IMR-90 (cell line): ENCODE results near the gene DDX39A. TPM values are rescaled to one million over a fixed set of nuclear protein-coding genes. Genes with fewer than 3 reads are reported as not detected.
A peak's percentile ranks its signal among the peaks of the same experiment; 100 is the strongest.

Experiments used
- ATAC-seq: fragments of 200-7000 bp; cut with Tn5 transposase; 2 replicates; pipeline ENCODE4 v1.9.1; 2020; ENCODE audit warnings: low read depth, mild to moderate bottlenecking, moderate library complexity
- BruUV-seq: library from RNA; stranded (reverse); fragments of 400-500 nt; replicated peaks from 2 replicates; lab custom pipeline; 2021; lab: Mats Ljungman, UMichigan
- CTCF ChIA-PET: fragments of 300-600 bp; formaldehyde crosslinking; extraction: SDS; loops from one replicate; lab custom pipeline; 2021; ENCODE audit warnings: antibody characterized with exemption; lab: Yijun Ruan, JAX
- POLR2A ChIA-PET: fragments of 300-600 bp; sonication (Branson Sonifier 250); formaldehyde crosslinking; loops from one replicate; lab custom pipeline; 2022; ENCODE audit warnings: antibody characterized with exemption; ENCODE audit not compliant: unreplicated experiment; lab: Charles Lee
- DNase-seq: peaks from one replicate; pipeline ENCODE4 v3.0.0; 2013
- H2AFZ ChIP-seq: replicated peaks from 2 replicates; pipeline ENCODE3; 2013; ENCODE audit warnings: low read length, mild to moderate bottlenecking; ENCODE audit not compliant: poor library complexity
- H2AK5ac ChIP-seq: 2 replicates; pipeline ENCODE4 v1.6.1; 2013; ENCODE audit warnings: low read depth, low read length, inconsistent platforms
- H2AK9ac ChIP-seq: replicated peaks from 2 replicates; pipeline ENCODE3; 2013; ENCODE audit warnings: mild to moderate bottlenecking, low read depth, low read length, moderate library complexity; ENCODE audit not compliant: poor library complexity
- H2BK120ac ChIP-seq: 2 replicates; pipeline ENCODE4 v1.6.1; 2013; ENCODE audit warnings: low read depth, low read length, inconsistent platforms
- H2BK15ac ChIP-seq: 3 replicates; pipeline ENCODE4 v1.6.1; 2013; ENCODE audit warnings: low read depth, low read length, inconsistent platforms
- H2BK20ac ChIP-seq: 2 replicates; pipeline ENCODE4 v1.6.1; 2013; ENCODE audit warnings: low read depth, mild to moderate bottlenecking, inconsistent platforms, low read length, moderate library complexity
- H2BK5ac ChIP-seq: 2 replicates; pipeline ENCODE4 v1.6.1; 2013; ENCODE audit warnings: mild to moderate bottlenecking, low read depth, low read length, inconsistent platforms; ENCODE audit not compliant: poor library complexity, severe bottlenecking
- H3K14ac ChIP-seq: replicated peaks from 2 replicates; pipeline ENCODE4 v1.6.1; 2013; ENCODE audit warnings: low read depth, low read length, inconsistent platforms
- H3K18ac ChIP-seq: 2 replicates; pipeline ENCODE4 v1.6.1; 2013; ENCODE audit warnings: low read depth, low read length, control low read depth
- H3K23ac ChIP-seq: 2 replicates; pipeline ENCODE4 v1.6.1; 2013; ENCODE audit warnings: low read depth, low read length, inconsistent platforms
- H3K27ac ChIP-seq: 2 replicates; pipeline ENCODE4 v1.5.1; 2013; ENCODE audit warnings: mild to moderate bottlenecking, control low read depth, low read length; ENCODE audit not compliant: insufficient read depth
- H3K27me3 ChIP-seq: 2 replicates; pipeline ENCODE4 v1.6.1; 2013; ENCODE audit warnings: low read length; ENCODE audit not compliant: control insufficient read depth, insufficient read depth
- H3K36me3 ChIP-seq: 2 replicates; pipeline ENCODE4 v1.6.1; 2013; ENCODE audit warnings: low read length, mixed read lengths; ENCODE audit not compliant: control insufficient read depth, insufficient read depth
- H3K4ac ChIP-seq: 2 replicates; pipeline ENCODE4 v1.6.1; 2013; ENCODE audit warnings: low read depth, low read length, inconsistent platforms
- H3K4me1 ChIP-seq: 2 replicates; pipeline ENCODE4 v1.6.1; 2013; ENCODE audit warnings: low read length, mixed read lengths; ENCODE audit not compliant: control insufficient read depth, insufficient read depth
- H3K4me2 ChIP-seq: 2 replicates; pipeline ENCODE4 v1.6.1; 2013; ENCODE audit warnings: low read depth, mild to moderate bottlenecking, control low read depth, low read length, moderate library complexity
- H3K4me3 ChIP-seq: 2 replicates; pipeline ENCODE4 v1.5.1; 2013; ENCODE audit warnings: low read depth, mild to moderate bottlenecking, control low read depth, low read length, moderate library complexity; ENCODE audit not compliant: insufficient read depth
- H3K56ac ChIP-seq: 2 replicates; pipeline ENCODE4 v1.6.1; 2013; ENCODE audit warnings: low read length, inconsistent platforms; ENCODE audit not compliant: insufficient read depth; ENCODE audit errors: extremely low read depth
- H3K79me1 ChIP-seq, 2 experiments: 2 replicates each; pipeline ENCODE4 v1.6.1; 2013; ENCODE audit warnings: low read length in 2 of 2, inconsistent platforms in 1 of 2, low read depth in 1 of 2
- H3K9ac ChIP-seq: 2 replicates; pipeline ENCODE4 v1.6.1; 2013; ENCODE audit warnings: low read depth, low read length, control low read depth
- H3K9me1 ChIP-seq: 2 replicates; pipeline ENCODE4 v1.6.1; 2013; ENCODE audit warnings: low read length, inconsistent platforms; ENCODE audit not compliant: insufficient read depth
- H3K9me3 ChIP-seq: 2 replicates; pipeline ENCODE4 v1.6.1; 2013; ENCODE audit warnings: low read length; ENCODE audit not compliant: control insufficient read depth, insufficient read depth
- H4K20me1 ChIP-seq: 2 replicates; pipeline ENCODE4 v1.6.1; 2013; ENCODE audit warnings: low read length, inconsistent platforms; ENCODE audit not compliant: insufficient read depth
- H4K5ac ChIP-seq: 2 replicates; pipeline ENCODE4 v1.6.1; 2013; ENCODE audit warnings: mild to moderate bottlenecking, low read depth, low read length, control low read depth
- H4K8ac ChIP-seq, 2 experiments: 2 replicates each; pipeline ENCODE4 v1.6.1; 2013; ENCODE audit warnings: low read depth in 2 of 2, low read length in 2 of 2, control low read depth in 1 of 2, inconsistent platforms in 1 of 2
- H4K91ac ChIP-seq: 2 replicates; pipeline ENCODE4 v1.6.1; 2013; ENCODE audit warnings: low read depth, low read length, inconsistent platforms; ENCODE audit not compliant: insufficient read depth
- BHLHE40 ChIP-seq: fragments of 150-350 bp; IDR thresholded peaks from 2 replicates; pipeline ENCODE4 v1.6.1; 2016; ENCODE audit warnings: mild to moderate bottlenecking, low read depth, low read length
- CEBPB ChIP-seq: IDR thresholded peaks from 2 replicates; pipeline ENCODE4 v1.6.1; 2012; ENCODE audit warnings: low read depth, low read length, improper control_type of control experiment
- CHD1 ChIP-seq: IDR thresholded peaks from 2 replicates; pipeline ENCODE4 v1.6.1; 2012; ENCODE audit warnings: low read depth, low read length, improper control_type of control experiment
- CTCF ChIP-seq: conservative IDR thresholded peaks from 2 replicates; pipeline ENCODE4 v1.5.1; 2012; ENCODE audit warnings: mild to moderate bottlenecking, low read depth, low read length, improper control_type of control experiment
- ELK1 ChIP-seq: fragments of 150-350 bp; IDR thresholded peaks from 2 replicates; pipeline ENCODE4 v1.6.1; 2016; ENCODE audit warnings: low read depth, mild to moderate bottlenecking, low read length, moderate library complexity, borderline replicate concordance
- FOS ChIP-seq: fragments of 150-350 bp; IDR thresholded peaks from 2 replicates; pipeline ENCODE4 v1.6.1; 2016; ENCODE audit warnings: low read depth, low read length
- MAFK ChIP-seq: IDR thresholded peaks from 2 replicates; pipeline ENCODE4 v1.6.1; 2012; ENCODE audit warnings: low read depth, low read length, improper control_type of control experiment
- MAZ ChIP-seq: IDR thresholded peaks from 2 replicates; pipeline ENCODE4 v1.6.1; 2012; ENCODE audit warnings: low read depth, mild to moderate bottlenecking, low read length, improper control_type of control experiment, moderate library complexity, borderline replicate concordance
- NFE2L2 ChIP-seq: fragments of 150-350 bp; IDR thresholded peaks from 2 replicates; pipeline ENCODE4 v1.6.1; 2016; ENCODE audit warnings: low read depth, mild to moderate bottlenecking, low read length
- POLR2A ChIP-seq: IDR thresholded peaks from 2 replicates; pipeline ENCODE4 v1.6.1; 2012; ENCODE audit warnings: mild to moderate bottlenecking, low read depth, low read length
- RAD21 ChIP-seq: IDR thresholded peaks from 2 replicates; pipeline ENCODE4 v1.6.1; 2012; ENCODE audit warnings: low read length, improper control_type of control experiment
- RCOR1 ChIP-seq: IDR thresholded peaks from 2 replicates; pipeline ENCODE4 v1.6.1; 2012; ENCODE audit warnings: mild to moderate bottlenecking, low read length, improper control_type of control experiment; ENCODE audit not compliant: insufficient replicate concordance
- RFX5 ChIP-seq: IDR thresholded peaks from 2 replicates; pipeline ENCODE4 v1.8.0; 2012; ENCODE audit warnings: low read depth, mild to moderate bottlenecking, low read length, moderate library complexity
- SMC3 ChIP-seq: fragments of 150-350 bp; IDR thresholded peaks from 2 replicates; pipeline ENCODE4 v1.6.1; 2016; ENCODE audit warnings: low read depth, mild to moderate bottlenecking, antibody characterized with exemption, low read length, moderate library complexity
- USF2 ChIP-seq: fragments of 150-350 bp; IDR thresholded peaks from 2 replicates; pipeline ENCODE4 v1.6.1; 2017; ENCODE audit warnings: mild to moderate bottlenecking, antibody characterized with exemption, low read length, low read depth
- WGBS, 2 experiments: methylation state at CpG; one replicate each; pipeline versions ENCODE4 v1.1.5 to v1.1.7; 2013; ENCODE audit warnings: missing lambda C conversion rate in 2 of 2; ENCODE audit not compliant: insufficient read length in 1 of 2; ENCODE audit errors: extremely low coverage in 2 of 2; 5-methylcytosine and 5-hydroxymethylcytosine counted together
- dilution Hi-C: fragments of 300-500 bp; cut with HindIII; formaldehyde crosslinking; loops from one replicate; pipeline ENCODE4 v1.14.3; 2018; ENCODE audit warnings: low sequenced_read_pairs; ENCODE audit not compliant: unreplicated experiment
- in situ Hi-C: fragments of 300-500 bp; cut with MboI; formaldehyde crosslinking; loops from 3 replicates; pipeline ENCODE4 v1.14.3; 2019; ENCODE audit warnings: low sequenced_read_pairs, inconsistent platforms, mixed read lengths
- intact Hi-C: fragments of 100-400 bp; cut with micrococcal nuclease; formaldehyde crosslinking; loops from 2 replicates; pipeline ENCODE4 v1.10.0; 2022
- polyA plus RNA-seq, 3 experiments: library from polyadenylated mRNA; depleted of rRNA; stranded (reverse); fragments of >200 nt; gene quantifications; 2 replicates each; pipeline ENCODE4 v1.2.3, GENCODE V29; 2012; ENCODE audit warnings: low replicate concordance in 1 of 3
- total RNA-seq: library from RNA; depleted of rRNA; stranded (reverse); fragments of >200 nt; gene quantifications from 2 replicates; pipeline ENCODE4 v1.2.3, GENCODE V29; 2012

The DDX39A gene
- total and polyA plus RNA-seq, 2 of the 4 experiments (the other 2 are of a cell fraction): 82.5 to 83.0 TPM

DNA sequence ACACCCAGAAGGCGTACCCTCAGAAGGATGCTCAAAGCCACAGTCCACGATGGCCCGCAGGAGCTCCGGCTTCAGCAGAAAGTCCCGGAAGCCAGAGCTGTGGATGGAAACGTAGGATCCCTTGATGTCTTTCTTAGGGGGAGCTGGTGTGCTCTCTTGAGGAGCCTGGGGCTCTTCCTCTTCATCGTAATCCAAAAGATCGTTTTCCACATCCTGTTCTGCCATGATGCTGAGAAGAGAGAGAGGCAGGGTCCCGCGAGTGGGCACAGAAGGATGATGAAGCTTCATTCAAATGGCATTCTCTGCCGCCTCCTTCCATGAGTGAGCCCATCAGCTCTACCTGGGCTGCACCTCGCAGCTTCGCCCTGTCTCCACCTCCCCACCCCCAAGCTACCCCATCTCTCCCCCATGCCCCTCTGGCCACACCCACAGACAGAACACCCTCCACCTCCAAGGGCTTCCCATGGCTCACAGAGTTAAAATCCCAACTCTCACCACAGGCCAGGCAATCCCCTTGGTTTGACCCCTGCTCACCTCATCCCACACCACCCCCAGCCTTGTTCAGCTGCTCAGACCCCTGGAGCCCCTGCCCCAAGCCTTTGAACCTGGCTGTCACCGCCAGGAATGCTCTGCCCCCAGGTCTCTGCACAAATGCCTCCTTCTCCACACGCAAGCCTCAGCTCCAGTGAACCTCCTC lies 6.0 kb downstream of the DDX39A start:
- Histone ChIP-seq H2AFZ (peak overlapping the region; percentile 32), H4K20me1 (peaks cover 81% of the 10 kb centered on the region), H3K56ac (no peak overlapping the region), H3K36me3 (peaks cover 48% of the 10 kb centered on the region), H3K9ac (no peak overlapping the region), H3K4ac (no peak overlapping the region), H4K5ac (no peak overlapping the region), H4K8ac (no peak overlapping the region), H3K4me2 (no peak overlapping the region), H3K9me1 (peaks cover 9% of the 10 kb centered on the region; the same call in 1 of the 2 replicates), H3K23ac (no peak overlapping the region), H3K18ac (no peak overlapping the region), H2AK5ac (no peak overlapping the region), H2BK15ac (no peak overlapping the region), H3K4me3 (no peak overlapping the region), H3K27me3 (no peaks in the 10 kb centered on the region), H2AK9ac (peak overlapping the region; percentile 55), H3K4me1 (peaks cover 11% of the 10 kb centered on the region; the same call in 1 of the 2 replicates), H2BK120ac (no peak overlapping the region), H3K9me3 (no peaks in the 10 kb centered on the region), H2BK5ac (no peak overlapping the region), H3K27ac (peak overlapping the region; percentile 17; the same call in 1 of the 2 replicates), H3K79me1 (peaks cover 0 to 41% of the 10 kb centered on the region in 2 experiments; a peak in 3 of 4 replicates), H4K91ac (no peak overlapping the region), H2BK20ac (no peak overlapping the region), H3K14ac (no peak overlapping the region)
- in situ Hi-C loops: no loop called here
- dilution Hi-C loops: no loop called here
- DNase-seq: no peak
- CTCF ChIA-PET: no interaction called here
- no TSS peak for BruUV-seq
- 94% methylated on average over 2 of the region's 15 CpGs; no CpG with 5 or more reads in 1 of the 2 experiments for WGBS, 2 experiments
- POLR2A ChIA-PET: no interaction called here
- ATAC-seq: peak; percentile 16; the same call in 1 of the 2 replicates
- intact Hi-C loops: no loop called here
- TF ChIP-seq RAD21 (no peak), ELK1 (no peak), POLR2A (no peak), CEBPB (no peak), CHD1 (no peak), SMC3 (no peak), RFX5 (no peak), NFE2L2 (no peak), CTCF (no peak), MAFK (no peak), FOS (no peak), RCOR1 (no peak), USF2 (no peak), BHLHE40 (no peak), MAZ (no peak)
